Endothelial cell of umbilical vein (primary cell): Measurements from ENCODE around the gene KCNMB2.

Experiments
- JUN ChIP-seq: IDR thresholded peaks from 2 replicates; pipeline ENCODE4 v1.6.1; 2011; ENCODE audit warnings: borderline replicate concordance, low read depth; ENCODE audit not compliant: insufficient read length, insufficient read depth
- POLR2A ChIP-seq: IDR thresholded peaks from 2 replicates; pipeline ENCODE4 v1.6.1; 2012; ENCODE audit warnings: low read depth, mild to moderate bottlenecking, control low read depth, low read length
- POLR2AphosphoS5 ChIP-seq: IDR thresholded peaks from 2 replicates; pipeline ENCODE4 v1.6.1; 2012; ENCODE audit warnings: low read depth, mild to moderate bottlenecking, control low read depth, low read length, moderate library complexity; ENCODE audit not compliant: insufficient read depth
- TF ChIP-seq, protein P1 (sequence below), 2 donors: IDR thresholded peaks; 1 replicate in 1 of 2; 2 replicates in 1 of 2; pipeline ENCODE4 v1.5.1; 2011; ENCODE audit warnings: low read length in 2 of 2, mild to moderate bottlenecking in 2 of 2, moderate library complexity in 2 of 2, control low read depth in 1 of 2, inconsistent platforms in 1 of 2, low read depth in 1 of 2; ENCODE audit not compliant: insufficient read depth in 1 of 2; ENCODE audit errors: extremely low read depth in 1 of 2
- TF ChIP-seq, protein P2 (sequence below): IDR thresholded peaks from 2 replicates; pipeline ENCODE4 v1.6.1; 2011; ENCODE audit not compliant: insufficient read depth, insufficient read length

- no peak for TF ChIP-seq POLR2A
- TF ChIP-seq, protein P1, sequence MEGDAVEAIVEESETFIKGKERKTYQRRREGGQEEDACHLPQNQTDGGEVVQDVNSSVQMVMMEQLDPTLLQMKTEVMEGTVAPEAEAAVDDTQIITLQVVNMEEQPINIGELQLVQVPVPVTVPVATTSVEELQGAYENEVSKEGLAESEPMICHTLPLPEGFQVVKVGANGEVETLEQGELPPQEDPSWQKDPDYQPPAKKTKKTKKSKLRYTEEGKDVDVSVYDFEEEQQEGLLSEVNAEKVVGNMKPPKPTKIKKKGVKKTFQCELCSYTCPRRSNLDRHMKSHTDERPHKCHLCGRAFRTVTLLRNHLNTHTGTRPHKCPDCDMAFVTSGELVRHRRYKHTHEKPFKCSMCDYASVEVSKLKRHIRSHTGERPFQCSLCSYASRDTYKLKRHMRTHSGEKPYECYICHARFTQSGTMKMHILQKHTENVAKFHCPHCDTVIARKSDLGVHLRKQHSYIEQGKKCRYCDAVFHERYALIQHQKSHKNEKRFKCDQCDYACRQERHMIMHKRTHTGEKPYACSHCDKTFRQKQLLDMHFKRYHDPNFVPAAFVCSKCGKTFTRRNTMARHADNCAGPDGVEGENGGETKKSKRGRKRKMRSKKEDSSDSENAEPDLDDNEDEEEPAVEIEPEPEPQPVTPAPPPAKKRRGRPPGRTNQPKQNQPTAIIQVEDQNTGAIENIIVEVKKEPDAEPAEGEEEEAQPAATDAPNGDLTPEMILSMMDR (IDR thresholded peaks at IDR 0.05; ENCODE audit: extremely low read depth in 1 of 2, insufficient read depth in 1 of 2, low read depth in 1 of 2, low read length in 2 of 2): no peak
- TF ChIP-seq, protein P2, sequence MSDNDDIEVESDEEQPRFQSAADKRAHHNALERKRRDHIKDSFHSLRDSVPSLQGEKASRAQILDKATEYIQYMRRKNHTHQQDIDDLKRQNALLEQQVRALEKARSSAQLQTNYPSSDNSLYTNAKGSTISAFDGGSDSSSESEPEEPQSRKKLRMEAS: no peak
- no peak for TF ChIP-seq JUN
- TF ChIP-seq POLR2AphosphoS5: no peak
Observed at GRCh38 chr3:178840586-178840985, 304.4 kb downstream of the KCNMB2 start.
